ENCODE data around the gene POT1. TPM values are rescaled to one million over a fixed set of nuclear protein-coding genes. Genes with fewer than 3 reads are reported as not detected.

POT1 gene
- total and polyA plus RNA-seq, 2 of the 8 experiments (the other 6 are each of a cell fraction or from before 2014, with no cell fraction given) = 13.1 to 22.8 TPM

- no peak overlapping the region for H3K27ac ChIP-seq (ENCODE audit: low read depth, low read length)
- H3K23me2 ChIP-seq (ENCODE audit: low read depth, low read length) = no peaks in the 10 kb centered on the region; the same call in 1 of the 2 replicates
- no peak overlapping the region for H3K14ac ChIP-seq (ENCODE audit: insufficient read length)
- H2BK20ac ChIP-seq (ENCODE audit: low read length) = no peak overlapping the region
- CTCF ChIA-PET (ENCODE audit: partially characterized antibody) = interaction anchor here (0.5 to 1.2 kb wide), 3 partner anchors 38 to 678 kb away, joined by 3 to 4 read pairs (median 3); no protein-coding TSS in a partner anchor
- H2BK12ac ChIP-seq (ENCODE audit: low read depth, low read length) = no peak overlapping the region
- POLR2A ChIA-PET (ENCODE audit: partially characterized antibody) = no interaction called here
- H4K5ac ChIP-seq (ENCODE audit: insufficient read length, low read depth, low read length) = no peak overlapping the region
- H2AFZ ChIP-seq (ENCODE audit: low read length) = no peak overlapping the region
- no peaks in the 10 kb centered on the region for H3K79me1 ChIP-seq (ENCODE audit: low read depth, low read length)
- no peak overlapping the region for H3K56ac ChIP-seq (replicated peaks; ENCODE audit: insufficient read length, low read depth, low read length)
- no peak overlapping the region for H3K23ac ChIP-seq (ENCODE audit: insufficient read length)
- DNase-seq (ENCODE audit: low read depth in 1 of 2, low spot score in 2 of 2) (no peak), FAIRE-seq (no peak)
- H3K36me3 ChIP-seq (ENCODE audit: control insufficient read depth in 2 of 4, insufficient read depth in 4 of 4, low read length in 3 of 4) = no peaks in the 10 kb centered on the region
- no peaks in the 10 kb centered on the region for H3K79me2 ChIP-seq (ENCODE audit: control insufficient read depth in 1 of 2, insufficient read depth in 2 of 2, low read length in 2 of 2)
- no peak overlapping the region for H3K9ac ChIP-seq (replicated peaks in 1 of 4; ENCODE audit: extremely low read depth in 1 of 4, low read depth in 3 of 4, low read length in 3 of 4)
- no peak overlapping the region for H3K4me2 ChIP-seq (ENCODE audit: insufficient read depth in 1 of 2, low read depth in 2 of 2, low read length in 2 of 2)
- H3K9me3 ChIP-seq (ENCODE audit: insufficient read depth in 2 of 2, low read depth in 1 of 2, low read length in 1 of 2) = no peaks in the 10 kb centered on the region
- H2BK5ac ChIP-seq (ENCODE audit: low read depth, low read length) = no peak overlapping the region
- no peak overlapping the region for H3K18ac ChIP-seq (ENCODE audit: extremely low read depth, low read length)
- no peak overlapping the region for H2AK5ac ChIP-seq (ENCODE audit: low read depth, low read length)
- H3K27me3 ChIP-seq (replicated peaks in 1 of 4; ENCODE audit: control insufficient read depth in 3 of 4, extremely low read depth in 1 of 4, insufficient read depth in 3 of 4, low read length in 3 of 4) = no peaks in the 10 kb centered on the region
- H3K4ac ChIP-seq (replicated peaks; ENCODE audit: insufficient read length, low read depth, low read length) = no peak overlapping the region
- no peak overlapping the region for H2BK120ac ChIP-seq (replicated peaks; ENCODE audit: low read depth, low read length)
- H4K8ac ChIP-seq (ENCODE audit: extremely low read depth, insufficient read depth, low read length) = no peak overlapping the region
- H2BK15ac ChIP-seq (ENCODE audit: low read length) = no peak overlapping the region
- WGBS, 2 experiments (ENCODE audit: extremely low coverage in 1 of 2, insufficient coverage in 1 of 2, insufficient read length in 1 of 2, insufficient replicate concordance in 2 of 2, low coverage in 1 of 2, low lambda C conversion rate in 2 of 2, missing lambda C conversion rate in 1 of 2) = 87% methylated on average over 4 of the region's 4 CpGs; no CpG with 5 or more reads in 1 of the 2 experiments
- no peaks in the 10 kb centered on the region for H4K20me1 ChIP-seq (replicated peaks in 1 of 2; ENCODE audit: control insufficient read depth in 1 of 2, insufficient read depth in 2 of 2, low read length in 2 of 2)
- H3K4me1 ChIP-seq (replicated peaks in 1 of 4; ENCODE audit: control insufficient read depth in 3 of 4, insufficient read depth in 4 of 4, low read length in 3 of 4) = no peaks in the 10 kb centered on the region
- no peak overlapping the region for H3K4me3 ChIP-seq (ENCODE audit: extremely low read depth in 1 of 4, insufficient read depth in 2 of 4, low read depth in 3 of 4, low read length in 4 of 4)
- no peak overlapping the region for H4K91ac ChIP-seq (replicated peaks; ENCODE audit: insufficient read length, low read length)
- no peak for TF ChIP-seq RBBP5 (IDR thresholded peaks at IDR 0.05; ENCODE audit: borderline replicate concordance, low read depth, low read length)
- no peak for TF ChIP-seq EGR1 (IDR thresholded peaks at IDR 0.05; ENCODE audit: borderline replicate concordance, low read depth, low read length)
- no peak for TF ChIP-seq SIX5 (IDR thresholded peaks at IDR 0.05; ENCODE audit: low read depth, low read length)
- TF ChIP-seq EZH2 (IDR thresholded peaks at IDR 0.05; ENCODE audit: low read depth, low read length, severe bottlenecking) = no peak
- no peak for TF ChIP-seq CHD1 (IDR thresholded peaks at IDR 0.05; ENCODE audit: low read depth, low read length)
- no peak for TF ChIP-seq CBX5 (IDR thresholded peaks at IDR 0.05; ENCODE audit: low read depth, low read length)
Measured at GRCh38 chr7:124791426-124791825, 138.2 kb downstream of the POT1 start.
